Measurements from ENCODE around the gene MED13L.
"Not testable (repeated sequence)": the region's sequence is repeated elsewhere in the genome, so short reads cannot be mapped to it uniquely, and the experiment has no call there.

Gene MED13L

DNA sequence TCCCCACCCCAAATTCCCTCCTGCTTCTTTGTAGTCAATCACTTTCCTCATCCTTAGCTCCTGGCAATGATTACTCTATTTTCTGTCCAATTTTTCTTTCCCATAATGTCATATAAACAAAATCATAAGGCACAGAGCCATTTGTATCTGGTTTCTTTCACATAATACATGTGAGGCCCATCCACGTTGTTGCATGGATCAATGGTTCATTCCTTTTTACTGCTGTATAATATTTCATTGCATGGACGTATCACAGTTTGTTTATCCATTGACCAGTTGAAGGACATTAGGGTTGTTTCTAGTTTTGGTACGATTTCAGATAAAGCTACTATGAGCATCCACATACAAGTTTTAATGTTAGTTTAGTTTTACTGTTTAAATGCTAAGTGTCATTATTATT is 13.7 kb upstream of the MED13L start:
- Histone ChIP-seq H3K36me3 (ENCODE audit: control insufficient read depth in 1 of 2, insufficient read depth in 2 of 2, low read length in 2 of 2) (no peaks in the 10 kb centered on the region), H3K4me3 (ENCODE audit: low read depth in 1 of 2, low read length in 2 of 2) (no peak overlapping the region), H3K4me1 (ENCODE audit: control insufficient read depth in 1 of 2, insufficient read depth in 2 of 2, low read length in 2 of 2) (peaks cover 0 to 9% of the 10 kb centered on the region in 2 donors), H3K27ac (ENCODE audit: low read length) (no peak overlapping the region), H3K27me3 (ENCODE audit: low read depth, low read length) (no peaks in the 10 kb centered on the region), H3K9me3 (ENCODE audit: control insufficient read depth in 1 of 2, low read length in 2 of 2) (no peaks in the 10 kb centered on the region)

- Histone ChIP-seq H3K27ac (ENCODE audit: low read length) (no peak overlapping the region), H3K27me3 (ENCODE audit: low read depth, low read length) (no peaks in the 10 kb centered on the region), H3K4me3 (ENCODE audit: low read depth in 1 of 2, low read length in 2 of 2) (no peak overlapping the region), H3K36me3 (ENCODE audit: control insufficient read depth in 1 of 2, insufficient read depth in 2 of 2, low read length in 2 of 2) (no peaks in the 10 kb centered on the region), H3K9me3 (ENCODE audit: control insufficient read depth in 1 of 2, low read length in 2 of 2) (no peaks in the 10 kb centered on the region), H3K4me1 (ENCODE audit: control insufficient read depth in 1 of 2, insufficient read depth in 2 of 2, low read length in 2 of 2) (peaks cover 0 to 2% of the 10 kb centered on the region in 2 donors)
Measured at GRCh38 chr12:116288735-116289134, 11.2 kb upstream of the MED13L start.

DNA sequence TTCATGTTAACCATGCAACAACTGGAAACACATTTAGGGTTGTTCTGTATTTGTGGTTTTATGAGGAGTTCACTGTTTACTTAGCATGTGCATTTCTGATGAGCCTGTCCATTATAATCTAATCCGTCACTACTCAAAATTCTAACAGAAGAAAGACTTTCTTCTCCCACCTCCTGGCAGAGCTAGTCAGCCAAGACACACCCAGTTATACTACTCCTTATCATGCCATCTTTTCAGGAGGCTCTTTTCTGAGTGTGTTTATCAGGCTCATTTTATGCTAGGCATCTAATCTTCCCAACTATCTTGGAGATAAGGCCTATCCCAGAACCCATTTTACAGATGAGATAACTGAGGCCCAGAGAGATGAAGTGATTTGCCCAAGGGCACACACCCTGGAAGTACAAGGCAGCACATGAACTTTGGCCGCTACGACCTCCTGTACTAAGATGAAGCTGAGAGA is 10.4 kb upstream of the MED13L start:
- no peaks in the 10 kb centered on the region for H3K9me3 ChIP-seq (ENCODE audit: control insufficient read depth in 1 of 2, low read length in 2 of 2)
- no peaks in the 10 kb centered on the region for H3K4me1 ChIP-seq (ENCODE audit: control insufficient read depth in 1 of 2, insufficient read depth in 2 of 2, low read length in 2 of 2)
- H3K27me3 ChIP-seq (ENCODE audit: low read depth, low read length), result no peaks in the 10 kb centered on the region

GRCh38 chr12:116284396-116284795 is 6.9 kb upstream of the MED13L start:
- Histone ChIP-seq H3K27me3 (ENCODE audit: low read depth, low read length) (no peaks in the 10 kb centered on the region), H3K36me3 (ENCODE audit: control insufficient read depth in 1 of 2, insufficient read depth in 2 of 2, low read length in 2 of 2) (no peaks in the 10 kb centered on the region), H3K9me3 (ENCODE audit: control insufficient read depth in 1 of 2, low read length in 2 of 2) (no peaks in the 10 kb centered on the region), H3K4me1 (ENCODE audit: control insufficient read depth in 1 of 2, insufficient read depth in 2 of 2, low read length in 2 of 2) (no peaks in the 10 kb centered on the region), H3K27ac (ENCODE audit: low read length) (no peak overlapping the region), H3K4me3 (ENCODE audit: low read depth in 1 of 2, low read length in 2 of 2) (no peak overlapping the region)

More for the DNA sequence above, 10.4 kb upstream of the MED13L start:
- Histone ChIP-seq H3K27ac (ENCODE audit: low read length) (no peak overlapping the region), H3K36me3 (ENCODE audit: control insufficient read depth in 1 of 2, insufficient read depth in 2 of 2, low read length in 2 of 2) (no peaks in the 10 kb centered on the region), H3K4me3 (ENCODE audit: low read depth in 1 of 2, low read length in 2 of 2) (no peak overlapping the region)

DNA sequence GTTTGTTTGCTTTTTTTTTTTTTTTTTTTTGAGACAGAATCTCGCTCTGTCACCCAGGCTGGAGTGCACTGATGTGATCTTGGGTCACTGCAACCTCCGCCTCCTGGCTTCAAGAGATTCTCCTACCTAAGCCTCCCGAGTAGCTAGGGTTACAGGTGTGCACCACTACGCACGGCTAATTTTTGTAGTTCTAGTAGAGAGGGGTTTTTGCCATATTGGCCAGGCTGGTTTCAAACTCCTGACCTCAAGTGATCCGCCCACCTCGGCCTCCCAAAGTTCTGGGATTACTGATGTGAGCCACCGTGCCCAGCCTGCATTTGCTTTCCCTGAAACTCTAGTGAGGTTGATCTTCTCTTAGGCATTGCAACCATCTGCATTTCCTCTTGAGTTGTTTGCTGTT is 6.4 kb upstream of the MED13L start:
- H3K27me3 ChIP-seq (ENCODE audit: low read depth, low read length); H3K27ac ChIP-seq (ENCODE audit: low read length); H3K9me3 ChIP-seq (ENCODE audit: control insufficient read depth in 1 of 2, low read length in 2 of 2); H3K4me3 ChIP-seq (ENCODE audit: low read depth in 1 of 2, low read length in 2 of 2); H3K4me1 ChIP-seq (ENCODE audit: control insufficient read depth in 1 of 2, insufficient read depth in 2 of 2, low read length in 2 of 2); H3K36me3 ChIP-seq (ENCODE audit: control insufficient read depth in 1 of 2, insufficient read depth in 2 of 2, low read length in 2 of 2): not testable (repeated sequence)

- Histone ChIP-seq H3K36me3 (ENCODE audit: control insufficient read depth in 1 of 2, insufficient read depth in 2 of 2, low read length in 2 of 2) (no peaks in the 10 kb centered on the region), H3K27ac (ENCODE audit: low read length) (no peak overlapping the region), H3K4me3 (ENCODE audit: low read depth in 1 of 2, low read length in 2 of 2) (peak overlapping the region in 1 of 2 donors; percentile 38), H3K9me3 (ENCODE audit: control insufficient read depth in 1 of 2, low read length in 2 of 2) (no peaks in the 10 kb centered on the region), H3K4me1 (ENCODE audit: control insufficient read depth in 1 of 2, insufficient read depth in 2 of 2, low read length in 2 of 2) (no peaks in the 10 kb centered on the region), H3K27me3 (ENCODE audit: low read depth, low read length) (no peaks in the 10 kb centered on the region)
Measured at GRCh38 chr12:116282371-116283286, 5.1 kb upstream of the MED13L start.

GRCh38 chr12:116280595-116281290 is 3.2 kb upstream of the MED13L start:
- Histone ChIP-seq H3K4me3 (ENCODE audit: low read depth in 1 of 2, low read length in 2 of 2) (no peak overlapping the region), H3K36me3 (ENCODE audit: control insufficient read depth in 1 of 2, insufficient read depth in 2 of 2, low read length in 2 of 2) (no peaks in the 10 kb centered on the region), H3K27me3 (ENCODE audit: low read depth, low read length) (no peaks in the 10 kb centered on the region), H3K9me3 (ENCODE audit: control insufficient read depth in 1 of 2, low read length in 2 of 2) (no peaks in the 10 kb centered on the region), H3K4me1 (ENCODE audit: control insufficient read depth in 1 of 2, insufficient read depth in 2 of 2, low read length in 2 of 2) (no peaks in the 10 kb centered on the region), H3K27ac (ENCODE audit: low read length) (no peak overlapping the region)

DNA sequence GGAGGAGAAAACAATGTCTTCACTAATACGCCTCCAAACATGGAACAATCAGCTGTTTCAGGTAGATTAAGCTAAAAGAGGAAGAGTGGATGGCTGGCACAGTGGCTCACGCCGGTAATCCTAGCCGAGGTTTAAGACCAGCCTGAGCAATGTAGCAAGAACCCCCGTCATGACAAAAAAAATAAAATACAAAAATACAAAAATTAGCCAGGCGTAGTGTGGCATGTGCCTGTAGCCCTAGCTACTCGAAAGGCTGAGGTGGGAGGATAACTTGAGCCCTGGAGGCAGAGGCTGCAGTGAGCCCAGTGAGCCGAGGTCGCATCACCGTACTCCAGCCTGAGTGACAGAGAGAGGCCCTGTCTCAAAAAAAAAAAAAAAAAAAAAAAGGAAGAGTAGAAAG is 1.2 kb upstream of the MED13L start:
- Histone ChIP-seq H3K27ac (ENCODE audit: low read length) (no peak overlapping the region), H3K9me3 (ENCODE audit: control insufficient read depth in 1 of 2, low read length in 2 of 2) (no peaks in the 10 kb centered on the region), H3K4me1 (ENCODE audit: control insufficient read depth in 1 of 2, insufficient read depth in 2 of 2, low read length in 2 of 2) (peaks cover 7 to 19% of the 10 kb centered on the region in 2 donors), H3K36me3 (ENCODE audit: control insufficient read depth in 1 of 2, insufficient read depth in 2 of 2, low read length in 2 of 2) (no peaks in the 10 kb centered on the region), H3K27me3 (ENCODE audit: low read depth, low read length) (no peaks in the 10 kb centered on the region), H3K4me3 (ENCODE audit: low read depth in 1 of 2, low read length in 2 of 2) (peak overlapping the region in 1 of 2 donors; percentile 50)

- Histone ChIP-seq H3K27me3 (ENCODE audit: low read depth, low read length) (no peaks in the 10 kb centered on the region), H3K27ac (ENCODE audit: low read length) (peak overlapping the region; percentile 23)
Measured at GRCh38 chr12:116278279-116278626, 760 bp upstream of the MED13L start.

GRCh38 chr12:116276652-116277466 is 634 bp downstream of the MED13L start:
- peak overlapping the region; percentile 88 for H3K27ac ChIP-seq (ENCODE audit: low read length)

More at GRCh38 chr12:116278279-116278626, 760 bp upstream of the MED13L start:
- peaks cover 11 to 23% of the 10 kb centered on the region in 2 donors for H3K4me1 ChIP-seq (ENCODE audit: control insufficient read depth in 1 of 2, insufficient read depth in 2 of 2, low read length in 2 of 2)
- no peaks in the 10 kb centered on the region for H3K9me3 ChIP-seq (ENCODE audit: control insufficient read depth in 1 of 2, low read length in 2 of 2)
- H3K36me3 ChIP-seq (ENCODE audit: control insufficient read depth in 1 of 2, insufficient read depth in 2 of 2, low read length in 2 of 2), result no peaks in the 10 kb centered on the region
- peak overlapping the region; percentile 50 to 51 for H3K4me3 ChIP-seq (ENCODE audit: low read depth in 1 of 2, low read length in 2 of 2)

More at GRCh38 chr12:116276652-116277466, 634 bp downstream of the MED13L start:
- Histone ChIP-seq H3K9me3 (ENCODE audit: control insufficient read depth in 1 of 2, low read length in 2 of 2) (no peaks in the 10 kb centered on the region), H3K36me3 (ENCODE audit: control insufficient read depth in 1 of 2, insufficient read depth in 2 of 2, low read length in 2 of 2) (no peaks in the 10 kb centered on the region), H3K4me1 (ENCODE audit: control insufficient read depth in 1 of 2, insufficient read depth in 2 of 2, low read length in 2 of 2) (peaks cover 11 to 35% of the 10 kb centered on the region in 2 donors), H3K4me3 (ENCODE audit: low read depth in 1 of 2, low read length in 2 of 2) (peak overlapping the region; percentile 89 to 94), H3K27me3 (ENCODE audit: low read depth, low read length) (no peaks in the 10 kb centered on the region)

Data from muscle layer of duodenum (tissue), 2 donors.